Stimulated activated CD8-positive, alpha-beta memory T cell treated with anti-CD3 and anti-CD28 coated beads, Interleukin-7, amount 100 ng/mL, for 1 hour (primary cell): ENCODE results near the gene WDR76.
A peak's percentile ranks its signal among the peaks of the same experiment; 100 is the strongest.
"Not testable (repeated sequence)": the region's sequence is repeated elsewhere in the genome, so short reads cannot be mapped to it uniquely, and the experiment has no call there.

Source experiments
- DNase-seq, 2 donors: peaks; one replicate each; pipeline ENCODE4 v3.0.0-alpha.2; 2020; ENCODE audit warnings: low read depth in 2 of 2

WDR76 gene

DNA sequence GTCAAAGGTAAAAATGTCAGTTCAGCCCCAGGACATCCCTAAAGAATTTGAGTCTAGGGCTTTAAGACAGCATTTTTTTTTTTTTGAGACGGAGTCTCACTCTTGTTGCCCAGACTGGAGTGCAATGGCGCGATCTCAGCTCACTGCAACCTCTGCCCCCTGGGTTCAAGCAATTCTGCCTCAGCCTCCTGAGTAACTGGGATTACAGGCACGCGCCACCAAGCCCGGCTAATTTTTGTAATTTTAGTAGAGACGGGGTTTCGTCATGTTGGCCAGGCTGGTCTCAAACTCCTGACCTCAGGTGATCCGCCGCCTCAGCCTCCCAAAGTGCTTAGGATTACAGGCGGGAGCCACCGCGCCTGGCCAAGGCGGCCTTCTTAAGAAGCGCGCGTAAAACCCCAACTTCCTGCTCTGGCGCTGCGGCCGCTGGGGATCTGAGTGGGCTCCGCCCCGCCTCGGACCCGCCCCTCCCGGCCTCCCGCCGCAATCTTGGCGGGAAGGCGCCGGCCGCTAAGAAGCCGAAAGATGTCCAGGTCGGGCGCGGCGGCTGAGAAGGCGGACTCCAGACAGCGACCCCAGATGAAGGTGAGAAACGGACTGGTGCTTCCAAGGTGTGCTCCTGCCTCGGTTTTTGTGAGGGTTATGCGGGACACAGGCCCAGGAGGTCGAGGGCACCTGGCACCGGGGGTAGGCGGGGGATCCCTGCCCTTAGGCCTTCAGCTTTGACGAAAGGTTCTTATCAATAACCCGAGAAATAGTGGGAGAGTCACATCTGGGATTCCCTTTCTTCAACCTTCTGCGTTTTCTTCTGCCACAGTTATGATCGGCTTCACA, at the start of gene WDR76:
WDR76 (plus strand) TSS at position 495 of the 834 bp plus-strand sequence; CDS start at position 526, 31 bp downstream.
- DNase-seq, result peak; percentile 39 to 41

GRCh38 chr15:43777267-43777914, 49.4 kb upstream of the WDR76 start:
- peak; percentile 53 to 67 for DNase-seq

GRCh38 chr15:43779016-43779415, 47.8 kb upstream of the WDR76 start:
- no peak for DNase-seq

GRCh38 chr15:43789409-43789808, 37.4 kb upstream of the WDR76 start:
- no peak for DNase-seq

GRCh38 chr15:43791993-43792760, 34.6 kb upstream of the WDR76 start, which contains the start of gene SERF2:
SERF2 (plus strand) TSS chr15:43792320; CDS start chr15:43792377, 57 bp downstream.
- DNase-seq, result peak; percentile 99

DNA sequence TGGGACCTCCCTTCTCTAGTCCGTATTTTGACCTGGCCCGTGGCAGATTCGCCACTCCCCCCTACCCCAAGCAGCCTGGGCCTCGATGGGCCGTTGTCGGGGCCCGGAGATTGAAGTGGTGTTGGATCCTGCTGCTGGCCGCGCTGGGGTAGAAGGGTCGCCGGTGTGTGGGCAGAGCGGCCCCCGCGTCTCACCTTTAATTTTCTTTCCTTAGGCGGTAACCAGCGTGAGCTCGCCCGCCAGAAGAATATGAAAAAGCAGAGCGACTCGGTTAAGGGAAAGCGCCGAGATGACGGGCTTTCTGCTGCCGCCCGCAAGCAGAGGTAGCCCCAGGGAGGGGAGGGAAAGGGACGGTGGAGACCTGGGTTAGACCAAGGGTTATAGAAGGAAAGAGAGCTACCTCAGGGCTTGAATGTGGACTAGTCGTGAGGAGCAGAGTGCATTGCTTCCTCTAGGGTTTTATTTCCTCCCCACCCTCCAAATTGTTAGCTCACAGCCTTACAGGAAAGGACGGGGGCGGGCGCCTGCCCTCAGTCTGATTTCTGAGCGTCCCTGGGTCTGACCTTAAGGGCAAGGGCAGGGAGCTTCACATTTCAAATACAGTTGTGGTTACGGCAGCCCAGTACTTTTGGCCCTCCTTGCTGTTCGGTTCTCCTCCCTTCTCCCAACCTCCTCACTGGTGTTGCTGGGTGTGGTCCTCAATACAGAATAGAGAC, 33.9 kb upstream of the WDR76 start:
- DNase-seq, result no peak

DNA sequence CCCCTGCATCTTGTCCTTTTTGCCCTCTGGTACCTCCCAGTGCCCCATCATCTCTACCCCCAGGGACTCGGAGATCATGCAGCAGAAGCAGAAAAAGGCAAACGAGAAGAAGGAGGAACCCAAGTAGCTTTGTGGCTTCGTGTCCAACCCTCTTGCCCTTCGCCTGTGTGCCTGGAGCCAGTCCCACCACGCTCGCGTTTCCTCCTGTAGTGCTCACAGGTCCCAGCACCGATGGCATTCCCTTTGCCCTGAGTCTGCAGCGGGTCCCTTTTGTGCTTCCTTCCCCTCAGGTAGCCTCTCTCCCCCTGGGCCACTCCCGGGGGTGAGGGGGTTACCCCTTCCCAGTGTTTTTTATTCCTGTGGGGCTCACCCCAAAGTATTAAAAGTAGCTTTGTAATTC, 33.2 kb upstream of the WDR76 start:
- DNase-seq, result no peak

GRCh38 chr15:43794269-43795037, 32.3 kb upstream of the WDR76 start:
- no peak for DNase-seq

GRCh38 chr15:43795197-43795596, 31.6 kb upstream of the WDR76 start:
- no peak for DNase-seq

DNA sequence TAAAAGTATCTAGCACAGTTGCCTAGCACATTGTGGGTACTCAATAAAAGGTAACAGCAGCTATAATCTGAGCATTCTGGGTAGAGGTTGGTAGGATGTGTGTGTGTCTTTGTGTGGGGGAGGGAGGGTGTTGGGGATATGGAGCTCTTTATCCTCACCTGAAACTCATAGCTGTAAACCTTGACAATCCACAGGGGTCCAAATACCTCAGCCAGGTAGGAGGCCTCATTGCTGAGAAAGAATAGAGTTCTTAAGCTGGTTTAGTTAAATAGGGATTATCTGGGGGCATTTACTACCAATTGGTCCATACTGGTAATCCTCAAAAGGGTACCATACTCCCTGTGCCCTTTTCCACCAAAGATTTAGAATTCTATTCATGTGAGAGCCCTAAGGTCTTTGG, 30.8 kb upstream of the WDR76 start:
- DNase-seq, result no peak

- DNase-seq, result no peak
These were observed 30.2 kb upstream of the WDR76 start for GRCh38 chr15:43796566-43796965.

DNA sequence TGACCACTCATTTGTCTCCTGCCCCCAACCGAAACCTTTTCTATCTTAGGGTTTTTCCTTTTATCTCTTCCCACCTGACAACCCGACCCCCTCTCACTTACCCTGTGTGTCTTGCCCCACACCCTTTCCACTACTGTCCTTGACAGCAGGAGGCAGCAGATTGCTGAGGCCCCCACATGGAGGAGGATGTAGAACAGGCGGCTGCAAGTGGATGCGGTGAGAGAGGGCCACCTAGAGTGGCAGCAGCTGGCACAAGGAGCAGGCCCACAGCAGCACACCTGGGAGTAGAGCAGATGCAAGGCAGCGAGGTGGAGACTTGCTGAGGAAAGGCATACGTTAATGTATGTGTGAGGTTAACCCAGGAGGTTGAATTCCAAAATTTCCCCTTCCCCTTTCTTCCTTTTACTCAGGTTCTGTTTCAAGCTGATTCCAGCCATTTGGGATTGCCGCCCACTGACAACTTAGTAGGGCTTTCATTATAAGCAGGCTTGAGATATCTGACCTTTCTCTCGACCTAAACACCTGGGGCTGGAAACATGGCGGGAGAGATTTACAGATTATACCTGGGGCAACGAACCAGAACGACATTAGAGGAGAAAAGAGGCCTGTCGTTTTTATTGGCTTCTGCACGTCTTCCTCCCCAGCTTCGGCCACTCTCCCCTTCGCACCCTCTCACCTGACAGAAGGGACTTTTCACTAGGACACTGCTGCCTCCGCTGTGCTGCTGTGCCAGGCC, 27.4 kb upstream of the WDR76 start:
- DNase-seq, result no peak

GRCh38 chr15:43799945-43800285, 26.9 kb upstream of the WDR76 start, which contains the start of gene SERINC4:
SERINC4 (minus strand) TSS chr15:43800220; CDS start chr15:43799986, 234 bp downstream.
- no peak for DNase-seq

DNA sequence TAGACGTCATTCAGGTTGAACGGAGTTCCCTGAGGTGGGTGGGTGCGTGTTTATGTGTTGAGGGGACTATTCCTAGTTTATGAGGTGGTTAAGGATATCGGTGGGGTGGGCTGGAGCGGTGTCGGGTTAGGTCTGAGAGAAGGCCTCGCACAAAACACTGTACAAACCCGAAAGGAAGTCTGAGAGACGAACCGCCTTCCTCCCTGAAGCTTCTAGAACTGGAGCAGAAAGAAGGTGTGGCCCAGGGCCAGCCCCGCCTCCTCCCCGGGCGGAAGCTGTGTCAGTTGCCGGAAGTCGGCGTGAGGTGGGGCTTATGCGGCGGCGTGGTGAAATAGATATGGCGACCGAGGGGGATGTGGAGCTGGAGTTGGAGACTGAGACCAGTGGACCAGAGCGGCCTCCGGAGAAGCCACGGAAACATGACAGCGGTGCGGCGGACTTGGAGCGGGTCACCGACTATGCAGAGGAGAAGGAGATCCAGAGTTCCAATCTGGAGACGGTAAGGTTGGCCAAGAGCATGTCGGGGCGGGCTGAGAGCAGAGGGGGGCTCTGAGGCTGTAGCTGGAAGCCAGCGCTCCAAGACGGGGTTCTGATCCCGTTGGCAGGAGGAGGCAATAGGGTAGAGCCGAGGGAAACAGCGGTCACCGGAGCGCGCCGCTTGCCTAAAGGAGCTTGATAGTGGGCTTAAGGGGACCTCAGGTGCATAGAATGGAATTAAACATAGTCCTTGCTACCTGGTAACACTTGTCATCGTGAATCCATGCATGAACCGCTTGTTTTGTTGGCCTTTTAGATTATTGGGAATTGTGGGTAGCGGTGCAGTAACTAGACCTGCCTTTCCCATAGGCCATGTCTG, 26.3 kb upstream of the WDR76 start, which contains the start of gene HYPK:
HYPK (plus strand) TSS at position 314 of the 856 bp plus-strand sequence; CDS start at position 338, 24 bp downstream.
- peak; percentile 82 to 83 for DNase-seq

- not testable (repeated sequence) for DNase-seq
These were observed 24.1 kb upstream of the WDR76 start for GRCh38 chr15:43802676-43803075.

DNA sequence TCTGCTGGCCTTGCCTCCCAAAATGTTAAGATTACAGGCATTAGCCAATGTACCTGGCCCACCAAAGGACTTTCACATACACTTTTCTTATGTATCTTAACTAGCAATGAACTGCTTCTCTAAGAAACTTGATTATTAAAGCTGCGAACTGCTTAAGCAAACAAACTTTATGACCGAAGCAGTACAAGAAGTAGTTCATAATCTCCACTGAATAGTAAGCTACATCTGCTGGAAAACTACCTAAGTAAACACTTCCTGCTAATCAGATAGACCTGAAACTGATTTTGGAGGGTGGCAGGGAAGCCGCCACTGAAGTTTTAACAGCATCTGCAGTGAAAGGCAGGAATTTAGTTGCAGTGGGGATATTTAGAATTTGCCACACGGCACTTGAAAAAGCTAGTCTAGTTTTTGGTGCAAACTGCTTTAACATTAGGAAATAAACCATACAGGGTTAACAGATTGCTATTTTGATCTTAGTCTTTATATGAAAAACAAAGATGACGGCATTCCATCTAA, 18.3 kb upstream of the WDR76 start:
- no peak for DNase-seq

GRCh38 chr15:43808960-43809678, 17.7 kb upstream of the WDR76 start:
- DNase-seq, result no peak

DNA sequence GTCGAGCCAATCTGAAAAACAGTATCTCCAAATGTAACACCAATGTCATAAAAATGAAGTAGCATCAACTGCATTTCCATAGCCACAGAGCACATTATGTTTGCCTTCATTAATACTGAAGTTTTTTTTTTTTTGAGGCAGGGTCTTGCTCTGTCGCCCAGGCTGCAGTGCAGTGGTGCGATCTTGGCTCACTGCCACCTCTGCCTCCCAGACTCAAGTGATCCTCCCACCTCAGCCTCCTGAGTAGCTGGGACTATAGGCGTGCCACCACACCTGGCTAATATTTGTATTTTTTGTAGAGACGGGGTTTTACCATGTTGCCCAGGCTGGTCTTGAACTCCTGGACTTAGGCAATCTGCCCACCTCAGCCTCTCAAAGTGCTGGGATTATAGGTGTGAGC, 11.7 kb upstream of the WDR76 start:
- not testable (repeated sequence) for DNase-seq
